HG02623 (cell line): ENCODE data around the gene ZNF385A.
A peak's percentile ranks its signal among the peaks of the same experiment; 100 is the strongest.

ENCODE experiments used
- ATAC-seq: cut with Tn5 transposase; IDR thresholded peaks from one replicate; pipeline ENCODE4 v1.9.1; 2021; ENCODE audit warnings: moderate library complexity; ENCODE audit not compliant: unreplicated experiment

ZNF385A gene

DNA sequence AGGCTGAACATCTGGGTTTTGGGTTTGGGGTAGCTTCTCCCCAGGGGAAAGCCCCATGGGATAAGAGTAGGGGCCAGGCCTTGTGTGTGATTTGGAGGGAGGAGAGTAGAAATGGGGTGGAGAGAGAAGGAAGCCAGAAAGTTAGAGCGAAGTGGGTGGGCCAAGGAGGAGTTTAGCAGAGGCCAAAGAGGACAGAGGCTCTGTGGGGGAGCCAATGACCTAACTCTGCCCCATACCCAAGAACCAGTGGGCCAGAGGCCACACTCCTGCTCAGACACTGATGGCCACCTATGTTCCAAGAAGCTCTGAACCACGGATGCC, 9.3 kb downstream of the ZNF385A start:
- ATAC-seq: no peak

DNA sequence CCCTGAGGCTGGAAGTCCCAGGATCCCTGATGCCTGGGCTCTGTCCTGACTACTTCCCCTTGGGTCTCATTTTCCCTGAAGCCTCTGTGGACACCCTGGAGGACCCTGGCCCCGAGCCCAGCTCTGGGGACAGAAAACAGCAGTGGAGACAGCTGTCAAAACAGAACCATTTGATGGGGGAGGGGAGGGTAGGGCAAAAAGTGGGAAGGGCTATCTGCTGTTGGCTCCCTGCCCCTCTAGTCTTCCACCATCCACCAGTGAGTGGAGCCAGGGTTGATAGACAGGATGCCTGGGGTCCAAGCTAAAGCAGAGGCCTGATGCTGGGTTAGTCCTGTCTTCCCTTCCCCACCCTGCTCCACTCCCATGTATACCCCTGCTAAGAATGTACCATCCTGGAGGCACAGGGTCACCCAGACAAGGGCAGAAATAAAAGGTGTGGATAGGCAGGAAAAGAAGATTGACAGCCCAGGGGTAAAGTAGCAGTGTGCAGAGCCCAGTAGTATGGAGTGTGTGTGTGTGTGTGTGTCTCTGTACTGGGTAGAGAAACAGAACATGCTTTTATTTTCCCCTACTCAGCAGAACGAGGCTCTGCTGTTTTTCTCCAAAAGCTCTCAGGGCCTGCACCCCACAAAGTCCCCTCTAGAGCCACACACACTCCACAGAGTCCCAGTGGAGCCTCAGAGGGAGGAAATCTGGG, 9.8 kb downstream of the ZNF385A start:
- no peak for ATAC-seq

DNA sequence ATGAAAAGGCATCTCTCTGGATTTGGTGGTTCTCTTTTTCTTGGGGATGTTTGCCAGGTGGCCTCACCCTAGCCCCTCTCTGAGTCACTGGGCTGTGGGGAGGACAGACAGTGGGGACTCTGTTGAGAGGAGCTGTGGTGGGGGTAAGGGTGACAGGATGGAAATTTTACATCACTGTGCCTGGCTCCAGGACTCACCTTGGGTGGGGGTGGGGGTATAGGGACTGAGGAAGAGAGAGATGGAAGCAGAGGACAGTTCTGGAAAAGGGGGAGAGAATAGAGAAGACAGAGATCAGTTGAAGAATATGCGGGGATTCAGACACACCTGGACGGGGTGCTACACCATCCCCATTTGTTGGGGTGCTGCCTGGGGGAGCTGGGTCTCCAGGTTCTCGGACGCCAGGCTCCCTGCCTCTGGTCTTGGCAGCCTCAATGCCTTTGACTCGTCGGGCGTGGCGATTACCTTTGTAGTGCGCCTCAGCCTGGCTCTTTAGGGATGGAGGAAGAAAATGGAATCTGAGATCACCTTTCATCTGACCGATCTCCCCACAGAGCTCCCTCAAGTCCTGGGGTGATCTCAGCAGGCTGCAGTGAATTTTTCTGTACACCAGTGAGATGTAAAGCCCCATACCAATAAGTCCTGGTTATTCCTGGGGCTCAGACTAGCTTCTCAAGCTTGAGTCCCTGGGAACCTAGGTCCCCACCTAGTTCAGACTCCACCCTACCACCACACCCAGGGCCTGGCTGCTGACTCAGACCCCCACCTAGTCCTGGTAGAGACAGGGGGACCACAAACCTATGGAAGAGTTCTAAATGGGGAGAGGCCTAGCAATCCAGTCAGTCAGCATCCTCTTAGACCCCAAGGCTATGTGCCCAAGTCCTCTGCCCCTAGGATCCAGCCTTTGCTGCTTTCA, 10.6 kb downstream of the ZNF385A start:
- no peak for ATAC-seq

DNA sequence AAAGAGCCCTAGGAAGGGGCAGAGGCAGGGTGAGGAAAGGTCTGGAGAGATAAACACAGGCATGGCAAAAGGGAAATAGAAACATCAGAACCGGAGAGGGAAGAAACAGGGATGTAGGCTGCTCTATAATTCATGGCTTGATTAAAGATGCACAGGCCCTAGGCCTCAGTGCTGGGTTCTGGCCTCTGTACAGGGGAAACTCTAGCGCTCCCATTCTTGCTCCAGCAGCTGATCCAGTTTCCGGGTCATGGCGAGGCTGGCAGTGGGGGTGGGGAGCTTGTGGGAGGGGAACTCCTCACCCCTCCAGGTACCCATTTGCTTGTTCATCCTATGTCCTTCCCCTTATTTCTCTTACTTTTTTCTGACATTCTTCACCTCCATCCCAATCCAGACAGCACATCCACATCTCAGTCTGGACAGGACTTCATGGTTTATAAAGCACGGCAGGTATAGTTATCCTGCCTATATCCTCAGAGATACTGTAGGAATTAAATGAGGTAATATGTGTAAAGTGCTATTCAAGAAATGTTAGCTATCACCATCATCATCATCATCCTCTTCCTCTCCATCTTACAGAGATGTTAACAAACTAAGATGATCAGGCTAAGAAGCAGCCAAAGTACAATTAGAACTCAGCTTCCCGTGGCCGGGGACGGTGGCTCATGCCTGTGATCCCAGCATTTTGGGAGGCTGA, 12.3 kb downstream of the ZNF385A start:
- no peak for ATAC-seq

DNA sequence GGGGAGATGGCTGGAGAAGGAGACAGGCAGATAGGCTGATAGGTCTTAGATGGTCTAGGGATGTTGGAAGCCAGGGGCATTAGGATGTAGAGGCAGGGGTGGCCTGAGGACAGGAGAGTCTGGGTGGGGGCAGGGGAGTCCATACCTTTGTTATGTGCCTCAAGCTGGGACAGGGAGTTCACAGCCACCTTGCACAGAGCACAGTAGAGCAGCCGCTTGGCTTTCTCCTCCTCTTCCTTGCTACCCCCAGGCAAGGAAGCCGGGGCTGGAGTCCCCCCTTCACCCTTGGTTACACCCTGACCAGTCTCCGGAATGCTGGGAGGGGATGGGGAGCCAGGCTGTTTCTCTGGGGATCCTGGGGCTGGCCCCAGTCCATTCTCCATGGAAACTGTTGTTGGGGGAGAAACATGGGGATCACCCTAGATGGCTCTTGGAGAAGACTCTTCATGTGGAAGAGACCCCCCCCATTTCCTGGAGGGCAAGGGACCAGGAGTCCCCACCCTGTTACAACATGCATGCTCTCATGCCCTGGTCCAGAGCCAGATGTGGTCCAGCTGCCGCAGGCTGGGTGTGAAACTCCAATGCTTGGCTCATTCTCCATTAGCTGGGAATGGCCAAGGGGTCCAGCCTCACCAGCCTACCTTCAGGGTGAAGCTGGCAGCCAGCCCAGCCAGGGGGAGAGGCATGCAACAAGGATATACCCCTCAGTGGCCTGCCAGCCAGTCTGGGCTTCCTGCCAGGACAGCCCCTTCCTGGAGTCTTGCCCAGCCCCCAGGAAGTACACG, 13.0 kb downstream of the ZNF385A start:
- no peak for ATAC-seq

DNA sequence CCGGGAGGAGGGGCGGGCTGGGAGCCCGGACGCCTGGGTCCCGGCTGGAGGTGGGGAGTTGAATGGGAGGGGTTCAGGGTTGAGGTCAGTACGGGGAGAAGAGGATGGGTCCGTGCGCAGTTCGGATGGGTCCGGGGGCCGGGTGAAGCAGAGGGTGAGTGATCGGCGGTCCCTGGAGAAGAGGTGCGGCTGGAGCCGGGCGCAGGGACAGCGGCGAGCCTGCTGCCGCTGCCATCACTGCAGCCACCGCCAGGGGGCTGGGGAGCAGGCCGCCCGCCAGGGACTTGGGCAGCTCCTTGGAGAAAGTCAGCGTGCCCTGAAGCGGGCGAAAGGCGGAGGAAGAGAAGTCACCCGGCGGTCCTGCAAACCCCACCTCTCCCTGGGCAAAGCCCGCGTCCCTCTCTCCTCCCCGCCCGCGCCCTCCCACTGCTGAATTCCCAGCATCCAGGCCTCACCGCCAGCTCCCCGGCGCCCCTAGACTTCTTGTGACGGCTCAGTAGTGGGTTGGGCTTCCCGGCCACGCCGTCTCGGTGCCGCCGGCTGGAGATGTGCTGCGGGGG, 14.3 kb downstream of the ZNF385A start:
- no peak for ATAC-seq

DNA sequence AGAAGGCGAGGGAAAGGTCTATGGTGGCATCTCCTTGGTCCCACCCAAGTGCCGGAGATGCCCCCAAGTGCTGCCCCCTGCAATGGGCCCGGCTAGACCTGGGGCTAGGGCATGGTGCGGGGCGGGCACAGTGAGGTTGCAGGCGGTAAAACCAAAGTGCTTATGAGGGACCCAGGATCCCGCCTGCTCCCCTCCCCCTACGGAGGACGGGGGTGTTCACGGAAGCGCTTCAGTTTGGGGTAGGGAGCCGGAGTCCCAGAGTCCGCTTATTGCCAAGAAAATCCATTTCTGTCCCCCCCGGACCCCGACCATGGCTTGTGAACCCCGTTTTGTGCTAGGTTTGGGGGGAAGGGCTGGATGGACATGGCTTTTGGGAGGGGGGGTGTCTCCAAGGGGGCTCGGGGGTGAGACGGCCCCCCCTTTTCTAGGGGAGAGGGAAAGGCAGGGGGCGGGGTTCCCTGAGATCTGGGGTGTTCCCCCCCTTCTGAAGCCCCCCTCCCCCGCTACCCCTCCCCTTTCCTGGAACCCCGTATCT, 14.9 kb downstream of the ZNF385A start:
- ATAC-seq: no peak

DNA sequence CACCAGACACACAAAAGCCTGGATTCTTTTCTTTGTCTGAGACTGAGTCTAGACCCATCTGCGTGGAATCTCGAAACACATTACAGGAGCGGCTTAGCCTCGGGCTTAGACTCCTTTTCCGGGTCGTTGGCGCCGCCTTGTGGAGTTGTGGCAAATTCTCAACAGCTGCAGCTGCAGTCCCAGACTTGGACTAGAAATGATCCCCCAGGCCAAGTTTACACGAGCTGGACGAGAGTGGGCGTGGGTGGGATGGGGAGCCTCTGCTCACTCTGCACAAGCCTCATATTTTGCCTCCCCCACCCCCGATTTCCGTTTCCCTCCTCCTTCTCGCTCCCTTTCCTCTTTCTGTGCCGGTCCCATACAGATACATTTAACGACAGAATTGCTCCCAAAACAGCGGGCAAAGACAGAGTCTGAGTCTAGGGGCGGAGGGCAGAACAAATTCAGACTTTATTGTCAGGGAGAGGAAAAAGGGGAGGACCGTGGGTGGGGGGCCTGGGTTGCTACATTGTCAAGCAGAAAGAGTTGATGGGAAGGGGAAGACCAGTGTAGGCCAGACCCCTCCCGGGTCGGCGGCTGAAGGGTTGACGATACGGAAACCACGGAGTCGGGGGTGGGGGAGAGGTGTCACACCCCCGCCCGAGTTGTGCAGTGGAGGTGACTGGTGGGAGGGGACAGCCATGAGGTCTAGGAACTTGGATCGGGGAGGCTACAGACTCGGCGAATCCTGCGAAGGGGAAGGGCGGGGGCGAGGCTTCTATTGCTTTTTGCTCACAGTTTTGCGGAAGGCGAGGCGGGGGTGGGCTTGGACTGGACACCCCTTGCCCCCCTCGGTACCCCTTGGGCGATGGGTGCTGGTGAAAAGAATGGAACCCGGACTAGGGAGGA, 15.6 kb downstream of the ZNF385A start:
- ATAC-seq: peak; percentile 75

DNA sequence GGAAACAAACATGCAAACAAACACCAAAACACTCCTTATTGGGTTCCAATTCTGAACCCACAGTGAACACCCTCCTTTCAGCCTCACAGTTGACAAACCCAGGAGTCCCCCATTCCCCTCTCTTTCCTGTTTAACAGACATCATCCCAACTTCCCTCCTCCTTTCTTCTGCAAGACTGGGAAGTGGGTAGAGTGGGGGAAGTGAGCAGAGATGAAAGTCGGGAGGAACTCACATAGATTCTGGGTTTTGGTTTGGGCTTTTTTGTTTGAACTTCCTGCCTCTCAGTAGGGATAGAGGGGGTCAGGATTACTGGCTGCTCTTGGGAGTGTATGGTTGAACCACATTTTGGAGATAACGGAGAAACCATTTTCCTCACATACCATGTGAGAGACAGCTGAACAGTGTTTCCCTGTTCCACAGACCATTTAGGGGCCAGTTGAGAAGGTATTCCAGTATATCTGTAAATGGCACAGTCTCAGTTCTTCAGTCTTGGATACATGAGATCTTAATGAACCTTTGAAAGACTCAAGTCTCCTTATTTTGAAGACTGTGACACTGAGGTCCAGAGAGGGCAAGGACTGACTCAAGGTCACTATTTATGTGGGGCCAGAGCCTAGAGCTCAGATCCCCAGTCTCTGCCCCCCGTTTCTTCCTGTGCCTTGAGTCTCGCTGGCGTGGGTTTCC, 16.4 kb downstream of the ZNF385A start:
- peak; percentile 6 for ATAC-seq

DNA sequence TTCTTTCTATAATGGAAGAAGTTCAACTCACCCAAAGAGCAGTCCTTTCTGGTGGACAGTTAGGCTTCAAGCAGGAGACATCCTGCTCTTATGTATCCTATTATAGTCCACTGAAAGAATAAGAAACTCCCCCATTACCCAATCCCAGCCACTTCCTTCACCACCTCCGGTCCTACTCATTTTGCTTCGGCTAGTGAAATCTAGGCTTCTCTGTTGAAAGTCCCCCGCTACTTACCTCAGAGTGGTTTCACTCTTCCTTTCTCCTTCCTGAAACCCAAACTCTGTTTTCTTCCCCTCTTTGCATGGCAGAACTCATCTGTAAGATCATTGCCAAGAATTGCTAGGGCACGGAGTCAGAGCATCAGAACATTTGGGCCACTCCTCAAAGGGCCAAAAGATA, 20.1 kb downstream of the ZNF385A start, which contains the start of gene GPR84:
GPR84 (minus strand) TSS at position 74 of the 400 bp plus-strand sequence. CDS start 635 bp downstream, outside the sequence.
- ATAC-seq: peak; percentile 49

DNA sequence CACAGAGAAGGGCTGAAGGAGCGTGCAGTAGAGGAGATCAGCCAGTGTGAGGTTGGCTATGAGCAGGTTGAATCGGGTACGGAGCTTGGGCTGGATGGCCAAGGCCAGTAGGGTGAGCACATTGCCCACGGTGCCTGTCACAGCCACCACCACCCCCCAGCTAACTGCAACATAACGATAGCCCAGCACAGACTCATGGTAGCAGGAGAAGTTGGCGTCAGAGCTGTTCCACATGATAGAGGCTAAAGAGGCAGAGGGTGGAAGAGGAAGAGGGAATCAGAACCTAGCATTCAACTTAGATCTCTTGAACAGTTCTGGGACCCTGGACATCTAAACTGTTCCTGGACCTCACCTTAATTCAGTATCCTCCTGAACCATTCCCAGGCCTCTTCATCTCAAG, 20.9 kb downstream of the ZNF385A start:
- ATAC-seq: no peak

DNA sequence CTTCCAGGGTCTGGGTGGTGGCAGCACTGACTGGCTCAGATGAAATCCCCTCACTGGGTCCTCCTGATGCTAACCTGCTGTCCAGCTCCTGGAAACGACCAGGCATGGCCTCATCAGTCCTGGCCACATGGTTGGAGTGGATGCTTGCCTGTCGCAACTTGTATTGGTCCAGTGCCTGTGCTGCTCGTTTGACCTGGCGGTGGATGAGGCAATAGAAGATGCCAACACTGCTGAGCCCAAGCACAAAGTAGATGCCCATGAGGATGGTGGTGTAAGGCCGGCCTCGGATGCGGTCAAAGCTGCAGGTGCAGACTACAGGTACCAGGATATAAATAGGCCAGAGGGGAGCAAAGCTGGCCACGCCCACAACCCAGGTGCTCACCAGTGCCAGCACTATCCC, 21.5 kb downstream of the ZNF385A start:
- no peak for ATAC-seq

DNA sequence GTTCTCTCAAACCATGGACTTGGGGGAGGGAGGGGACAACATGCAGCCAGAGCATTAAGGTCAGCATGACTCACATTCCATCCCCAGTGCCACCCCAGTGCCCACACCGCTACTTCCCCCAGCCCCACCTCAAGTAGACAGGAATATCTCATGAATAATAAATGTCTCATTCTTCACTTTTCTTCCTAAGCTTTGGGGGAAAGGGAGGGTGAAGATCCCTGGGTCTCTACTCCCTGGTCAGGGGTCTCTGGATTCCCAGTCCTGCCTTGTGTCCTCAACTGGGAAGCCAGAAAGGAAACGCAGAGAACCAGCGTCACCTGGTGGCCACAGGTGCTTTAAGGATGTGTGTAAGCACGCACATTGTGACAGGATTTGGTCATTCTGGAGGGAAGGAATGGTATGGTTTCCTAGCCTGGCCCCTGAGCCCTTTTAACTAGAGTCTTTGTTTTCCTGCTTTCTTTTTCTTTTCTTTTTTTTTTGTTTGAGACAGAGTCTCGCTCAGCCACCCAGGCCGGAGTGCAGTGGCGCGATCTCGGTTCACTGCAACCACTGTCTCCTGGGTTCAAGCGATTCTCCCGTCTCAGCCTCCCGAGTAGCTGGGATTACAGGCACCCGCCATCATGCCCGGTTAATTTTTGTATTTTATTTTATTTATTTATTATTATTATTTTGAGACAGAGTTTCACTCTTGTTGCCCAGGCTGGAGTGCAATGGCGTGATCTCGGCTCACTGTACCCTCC, 23.6 kb downstream of the ZNF385A start:
- no peak for ATAC-seq

DNA sequence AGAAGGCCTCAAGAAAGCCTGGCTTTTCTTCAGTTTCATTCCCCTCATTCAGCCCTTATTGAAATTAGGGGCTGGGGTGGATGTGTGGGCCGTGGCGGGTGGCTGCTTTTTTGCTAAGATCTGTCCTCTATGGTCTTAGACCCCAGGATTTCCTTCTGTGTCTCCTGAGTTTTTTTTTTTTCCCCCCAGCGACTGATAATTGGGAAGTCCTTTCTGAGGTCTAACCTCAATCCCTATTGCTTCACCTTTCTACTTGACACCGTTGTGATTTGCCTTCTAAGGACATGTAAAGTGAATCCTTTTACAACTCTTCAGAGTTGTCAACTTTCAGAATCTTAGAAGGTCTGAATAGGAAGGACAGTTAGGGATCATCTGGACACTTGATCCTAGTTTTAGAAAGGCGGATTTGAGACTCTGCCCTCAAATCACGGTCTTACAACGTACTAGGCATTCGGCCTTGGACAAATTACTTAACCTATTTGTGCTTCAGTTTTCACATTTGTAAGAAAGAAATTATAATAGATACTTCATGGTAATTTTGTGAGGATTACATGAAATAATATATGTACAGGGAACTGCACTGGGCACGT, 24.7 kb downstream of the ZNF385A start:
- ATAC-seq: no peak

DNA sequence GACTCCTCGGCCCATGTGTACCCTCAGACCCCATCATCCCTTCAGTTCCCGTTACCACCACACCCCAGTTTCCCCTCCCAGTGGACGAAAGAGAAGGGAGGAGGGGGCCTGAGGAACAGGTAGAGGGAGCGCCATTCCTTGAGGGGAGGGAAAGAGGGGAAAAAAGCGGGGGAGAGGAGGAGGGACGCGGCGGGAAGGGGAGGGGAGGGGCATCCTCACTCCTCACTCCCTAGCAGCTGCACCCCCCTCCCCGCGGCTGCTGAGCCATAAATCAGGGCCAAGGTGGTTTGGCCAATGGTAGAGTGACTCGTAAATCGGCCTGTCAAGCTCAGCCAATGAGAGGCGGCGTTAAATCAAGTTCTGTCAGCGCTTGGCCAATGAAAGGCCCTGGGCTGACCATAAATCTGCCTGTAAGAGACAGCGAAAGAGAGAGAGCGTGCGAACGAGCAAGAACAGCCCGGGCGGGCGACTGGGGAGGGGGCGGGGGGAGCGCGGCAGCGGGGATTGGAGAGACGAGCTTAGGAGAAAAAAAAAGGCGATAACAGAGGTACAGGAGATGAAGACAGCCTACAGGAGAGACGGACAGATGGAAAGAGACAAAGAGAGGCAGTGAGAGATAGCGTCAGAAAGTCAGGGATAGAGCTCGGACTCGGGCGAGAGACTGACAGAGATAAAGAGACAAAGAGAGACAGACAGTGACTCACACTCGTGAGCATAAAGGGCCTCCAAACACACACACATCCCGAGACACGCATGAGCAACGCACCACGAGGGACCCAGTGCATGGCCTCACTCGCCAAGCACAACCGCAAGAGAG, 25.4 kb downstream of the ZNF385A start:
- ATAC-seq: peak; percentile 96

DNA sequence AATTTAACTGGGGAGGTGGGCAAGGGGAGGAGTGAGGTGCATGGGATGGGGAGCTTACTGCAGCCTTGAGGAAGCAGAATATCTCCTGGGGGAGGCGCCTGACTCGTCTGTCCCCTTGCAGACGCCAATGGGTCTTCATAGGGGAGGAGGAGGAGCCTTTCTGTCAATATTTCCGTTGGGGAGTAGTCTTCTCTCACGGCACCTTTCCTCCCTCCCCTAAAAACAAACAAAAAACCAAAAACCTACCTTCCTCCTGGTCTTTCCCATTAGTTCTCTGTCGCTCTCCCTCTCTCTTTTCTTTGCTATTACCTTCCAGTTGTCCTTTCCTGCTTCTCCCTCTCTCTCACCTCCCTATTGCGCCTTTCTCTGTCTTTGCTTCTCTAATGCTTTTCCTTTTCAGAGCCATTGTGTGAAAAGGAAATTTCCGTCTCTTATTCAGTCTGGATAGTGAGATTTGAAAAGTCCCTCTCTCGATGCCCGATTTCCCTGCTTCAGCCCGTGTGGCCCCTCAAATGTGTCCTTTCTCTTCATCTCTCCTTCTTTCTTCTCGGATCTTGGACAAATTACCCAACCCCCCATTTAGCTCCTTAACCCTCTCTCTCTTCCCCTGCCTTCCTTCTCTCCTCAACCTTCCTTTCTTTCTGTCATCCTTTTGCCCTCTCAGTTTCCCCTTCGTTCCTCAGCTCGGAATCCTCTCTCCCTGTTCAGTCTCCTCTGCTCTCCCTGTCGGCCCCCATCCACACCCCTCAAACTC, 26.2 kb downstream of the ZNF385A start:
- ATAC-seq: no peak
